ENCODE measurements around the gene CCDC138.

The CCDC138 gene

DNA sequence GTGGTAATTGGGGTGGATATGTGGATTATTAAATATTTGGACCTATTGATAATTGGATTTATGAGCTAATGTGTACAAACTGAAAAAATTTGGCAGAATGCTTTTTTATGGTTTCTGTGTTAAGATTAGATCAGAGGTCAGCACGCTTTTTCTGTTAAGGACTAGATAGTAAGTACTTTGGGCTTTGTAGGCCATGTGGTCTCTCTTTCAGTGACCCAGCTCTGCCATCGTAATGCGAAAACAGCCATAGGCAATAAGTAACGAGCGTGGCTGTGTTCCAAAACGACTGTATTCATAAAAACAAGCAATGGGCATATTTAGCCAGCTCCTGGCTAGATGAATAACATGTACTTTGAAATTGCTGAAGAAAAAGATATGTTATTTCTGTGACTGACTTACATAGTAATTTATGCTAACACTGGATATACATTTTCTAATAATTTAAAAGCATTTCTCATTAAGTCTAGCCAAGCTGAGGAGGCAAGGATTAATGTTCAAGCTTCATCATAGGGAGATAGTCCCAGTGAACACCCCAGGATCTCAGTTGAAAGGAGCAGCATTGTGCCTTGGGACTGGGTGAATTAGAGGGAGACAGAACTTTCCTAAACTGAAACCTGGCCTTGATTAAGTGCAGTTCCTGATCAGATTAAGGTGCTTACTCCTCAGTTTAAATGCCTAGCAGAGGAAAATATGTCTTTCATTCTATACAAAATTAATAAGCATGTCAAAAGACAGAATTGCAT is 20.0 kb downstream of the CCDC138 start:
- Histone ChIP-seq H3K36me3 (ENCODE audit: control insufficient read depth in 1 of 2, insufficient read depth in 2 of 2, low read length in 2 of 2) (peaks cover 2 to 7% of the 10 kb centered on the region in 2 experiments), H3K23ac (ENCODE audit: low read length) (no peak overlapping the region), H3K79me2 (ENCODE audit: control insufficient read depth, insufficient read depth, low read length, poor library complexity) (no peaks in the 10 kb centered on the region), H2BK5ac (ENCODE audit: low read depth, low read length, poor library complexity) (no peak overlapping the region), H3K9me3 (ENCODE audit: insufficient read depth, low read depth, low read length) (peaks cover 4% of the 10 kb centered on the region), H2AK5ac (ENCODE audit: low read length) (no peak overlapping the region), H3K4ac (ENCODE audit: low read depth, low read length) (no peak overlapping the region), H3K18ac (ENCODE audit: low read length) (no peak overlapping the region), H3K79me1 (ENCODE audit: low read length) (no peaks in the 10 kb centered on the region), H3K9ac (ENCODE audit: low read length) (no peak overlapping the region), H4K8ac (ENCODE audit: low read depth, low read length) (no peak overlapping the region), H3K27me3 (ENCODE audit: insufficient read depth, low read length) (no peaks in the 10 kb centered on the region), H3K14ac (ENCODE audit: low read length) (no peak overlapping the region), H2BK12ac (ENCODE audit: low read length) (no peak overlapping the region), H3K27ac (ENCODE audit: low read depth, low read length) (no peak overlapping the region), H3K4me1 (ENCODE audit: control insufficient read depth in 1 of 2, insufficient read depth in 2 of 2, low read length in 2 of 2) (no peaks in the 10 kb centered on the region), H4K12ac (ENCODE audit: low read depth, low read length) (no peak overlapping the region), H3K4me3 (ENCODE audit: low read depth, low read length) (no peak overlapping the region), H4K91ac (ENCODE audit: low read depth, low read length) (no peak overlapping the region), H2AFZ (ENCODE audit: insufficient read depth, low read length, poor library complexity) (no peak overlapping the region), H2BK120ac (ENCODE audit: insufficient read depth, low read length, poor library complexity) (no peak overlapping the region), H3K4me2 (ENCODE audit: low read length) (no peak overlapping the region)
- DNase-seq: no peak
- WGBS (ENCODE audit: extremely low coverage, insufficient coverage, insufficient read length): no CpG with 5 or more reads among the region's 6 CpGs

DNA sequence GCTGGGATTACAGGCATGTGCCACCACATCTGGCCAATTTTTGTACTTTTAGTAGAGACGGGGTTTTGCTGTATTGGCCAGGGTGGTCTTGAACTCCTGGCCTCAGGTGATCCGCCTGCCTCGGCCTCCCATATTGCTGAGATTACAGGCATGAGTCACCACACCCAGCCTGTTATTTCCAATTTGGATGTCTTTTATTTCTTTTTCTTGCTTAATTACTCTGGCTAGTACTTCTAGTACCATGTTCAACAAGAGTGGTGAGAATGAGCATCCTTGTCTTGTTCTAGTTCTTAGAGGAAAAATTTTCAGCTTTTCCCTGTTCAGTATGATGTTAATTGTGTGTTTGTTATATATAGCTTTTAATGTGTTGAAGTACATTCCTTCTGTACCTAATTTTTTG is 23.4 kb downstream of the CCDC138 start:
- H3K27me3 ChIP-seq (ENCODE audit: insufficient read depth, low read length): no peaks in the 10 kb centered on the region
- H3K4me1 ChIP-seq (ENCODE audit: control insufficient read depth in 1 of 2, insufficient read depth in 2 of 2, low read length in 2 of 2): no peaks in the 10 kb centered on the region
- no peak overlapping the region for H3K4me2 ChIP-seq (ENCODE audit: low read length)
- H3K4me3 ChIP-seq (ENCODE audit: low read depth, low read length): no peak overlapping the region
- no peak overlapping the region for H3K14ac ChIP-seq (ENCODE audit: low read length)
- peaks cover 0 to 5% of the 10 kb centered on the region in 2 experiments for H3K36me3 ChIP-seq (ENCODE audit: control insufficient read depth in 1 of 2, insufficient read depth in 2 of 2, low read length in 2 of 2)
- no peak overlapping the region for H2BK120ac ChIP-seq (ENCODE audit: insufficient read depth, low read length, poor library complexity)
- H3K4ac ChIP-seq (ENCODE audit: low read depth, low read length): no peak overlapping the region
- H2AFZ ChIP-seq (ENCODE audit: insufficient read depth, low read length, poor library complexity): no peak overlapping the region
- no peak overlapping the region for H3K9ac ChIP-seq (ENCODE audit: low read length)
- H3K27ac ChIP-seq (ENCODE audit: low read depth, low read length): no peak overlapping the region
- peaks cover 4% of the 10 kb centered on the region for H3K9me3 ChIP-seq (ENCODE audit: insufficient read depth, low read depth, low read length)
- no peak overlapping the region for H2AK5ac ChIP-seq (ENCODE audit: low read length)
- DNase-seq: no peak
- H4K8ac ChIP-seq (ENCODE audit: low read depth, low read length): no peak overlapping the region
- no peak overlapping the region for H4K12ac ChIP-seq (ENCODE audit: low read depth, low read length)
- H4K91ac ChIP-seq (ENCODE audit: low read depth, low read length): no peak overlapping the region
- H2BK12ac ChIP-seq (ENCODE audit: low read length): no peak overlapping the region
- H3K79me2 ChIP-seq (ENCODE audit: control insufficient read depth, insufficient read depth, low read length, poor library complexity): no peaks in the 10 kb centered on the region
- no peak overlapping the region for H2BK5ac ChIP-seq (ENCODE audit: low read depth, low read length, poor library complexity)
- WGBS (ENCODE audit: extremely low coverage, insufficient coverage, insufficient read length): no CpG with 5 or more reads among the region's 3 CpGs
- H3K79me1 ChIP-seq (ENCODE audit: low read length): no peaks in the 10 kb centered on the region
- H3K18ac ChIP-seq (ENCODE audit: low read length): no peak overlapping the region
- no peak overlapping the region for H3K23ac ChIP-seq (ENCODE audit: low read length)

DNA sequence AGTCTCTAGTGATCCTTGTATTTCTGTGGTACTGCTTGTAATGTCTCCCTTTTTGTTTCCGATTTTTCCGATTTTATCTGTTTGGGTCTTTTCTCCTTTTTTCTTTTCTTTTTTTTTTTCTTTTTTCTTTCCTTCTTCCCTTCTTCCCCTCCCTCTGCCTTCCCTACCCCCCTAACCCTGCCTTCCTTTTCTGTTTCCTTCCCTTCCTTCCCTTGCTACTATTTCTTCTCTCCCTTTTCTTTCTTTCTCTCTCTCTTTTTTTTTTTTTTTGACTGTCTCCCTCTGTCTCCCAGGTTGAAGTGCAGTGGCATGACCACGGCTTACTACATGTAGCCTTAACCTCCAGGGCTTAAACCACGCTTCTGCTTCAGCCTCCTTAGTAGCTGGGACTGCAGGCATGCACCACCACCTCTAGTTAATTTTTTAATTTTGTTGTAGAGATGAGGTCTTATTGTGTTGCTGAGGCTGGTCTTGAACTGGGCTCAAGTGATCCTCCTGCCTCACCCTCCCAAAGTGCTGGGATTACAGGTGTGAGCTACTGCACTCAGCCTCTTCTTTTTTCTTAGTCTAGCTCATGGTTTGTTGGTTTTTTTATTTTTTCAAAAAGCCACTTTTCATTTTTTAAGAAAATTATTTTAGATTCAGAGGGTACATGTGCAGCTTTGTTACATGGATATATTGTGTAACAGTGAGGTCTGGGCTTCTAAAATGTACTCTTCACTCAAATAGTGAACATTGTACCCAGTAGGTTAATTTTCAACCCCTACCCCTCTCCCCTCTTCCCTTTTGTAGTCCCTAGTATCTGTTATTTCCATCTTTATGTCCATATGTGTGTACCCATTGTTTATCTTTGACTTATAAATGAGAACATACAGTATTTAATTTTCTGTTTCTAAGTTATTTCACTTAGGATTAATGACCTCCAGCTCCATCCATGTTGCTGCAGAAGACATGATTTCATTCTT is 24.7 kb downstream of the CCDC138 start:
- Histone ChIP-seq H2BK5ac (ENCODE audit: low read depth, low read length, poor library complexity) (no peak overlapping the region), H2AFZ (ENCODE audit: insufficient read depth, low read length, poor library complexity) (no peak overlapping the region), H3K14ac (ENCODE audit: low read length) (no peak overlapping the region), H3K36me3 (ENCODE audit: control insufficient read depth in 1 of 2, insufficient read depth in 2 of 2, low read length in 2 of 2) (peaks cover 3 to 6% of the 10 kb centered on the region in 2 experiments), H3K79me1 (ENCODE audit: low read length) (no peaks in the 10 kb centered on the region), H4K91ac (ENCODE audit: low read depth, low read length) (no peak overlapping the region), H3K4me2 (ENCODE audit: low read length) (no peak overlapping the region), H3K4me3 (ENCODE audit: low read depth, low read length) (no peak overlapping the region), H3K27me3 (ENCODE audit: insufficient read depth, low read length) (no peaks in the 10 kb centered on the region), H3K27ac (ENCODE audit: low read depth, low read length) (no peak overlapping the region), H3K18ac (ENCODE audit: low read length) (no peak overlapping the region), H2BK120ac (ENCODE audit: insufficient read depth, low read length, poor library complexity) (no peak overlapping the region), H3K4me1 (ENCODE audit: control insufficient read depth in 1 of 2, insufficient read depth in 2 of 2, low read length in 2 of 2) (no peaks in the 10 kb centered on the region), H2AK5ac (ENCODE audit: low read length) (no peak overlapping the region), H3K23ac (ENCODE audit: low read length) (no peak overlapping the region), H2BK12ac (ENCODE audit: low read length) (no peak overlapping the region), H3K79me2 (ENCODE audit: control insufficient read depth, insufficient read depth, low read length, poor library complexity) (no peaks in the 10 kb centered on the region), H4K12ac (ENCODE audit: low read depth, low read length) (no peak overlapping the region), H3K4ac (ENCODE audit: low read depth, low read length) (no peak overlapping the region), H4K8ac (ENCODE audit: low read depth, low read length) (no peak overlapping the region), H3K9me3 (ENCODE audit: insufficient read depth, low read depth, low read length) (peaks cover 4% of the 10 kb centered on the region), H3K9ac (ENCODE audit: low read length) (no peak overlapping the region)
- no peak for DNase-seq
- no CpG with 5 or more reads among the region's 4 CpGs for WGBS (ENCODE audit: extremely low coverage, insufficient coverage, insufficient read length)

DNA sequence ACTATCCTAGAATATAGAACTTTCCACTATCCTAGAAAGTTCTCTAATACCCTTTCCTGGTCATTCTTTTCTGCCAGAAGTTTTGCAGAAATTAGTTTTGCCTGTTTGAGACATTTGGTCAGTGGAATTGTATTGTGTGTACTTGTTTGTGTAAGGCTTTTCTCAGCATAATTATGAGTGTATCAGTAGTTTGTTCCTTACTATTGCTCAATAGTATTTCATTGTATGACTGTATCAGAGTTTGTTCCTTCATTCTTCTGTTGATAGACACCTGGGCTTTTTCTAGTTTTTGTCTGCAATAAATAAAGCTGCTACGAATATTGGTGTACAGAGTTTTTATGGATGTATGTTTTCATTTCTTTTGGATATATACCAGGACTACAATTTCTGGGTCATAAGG is 27.2 kb downstream of the CCDC138 start:
- Histone ChIP-seq H2AK5ac (ENCODE audit: low read length) (no peak overlapping the region), H3K27me3 (ENCODE audit: insufficient read depth, low read length) (no peaks in the 10 kb centered on the region), H4K91ac (ENCODE audit: low read depth, low read length) (no peak overlapping the region), H3K23ac (ENCODE audit: low read length) (no peak overlapping the region), H3K18ac (ENCODE audit: low read length) (no peak overlapping the region), H3K4me2 (ENCODE audit: low read length) (no peak overlapping the region), H3K9ac (ENCODE audit: low read length) (no peak overlapping the region), H3K36me3 (ENCODE audit: control insufficient read depth in 1 of 2, insufficient read depth in 2 of 2, low read length in 2 of 2) (peaks cover 6 to 13% of the 10 kb centered on the region in 2 experiments), H4K12ac (ENCODE audit: low read depth, low read length) (no peak overlapping the region), H2AFZ (ENCODE audit: insufficient read depth, low read length, poor library complexity) (no peak overlapping the region), H3K4me3 (ENCODE audit: low read depth, low read length) (no peak overlapping the region), H3K27ac (ENCODE audit: low read depth, low read length) (no peak overlapping the region), H3K14ac (ENCODE audit: low read length) (no peak overlapping the region), H4K8ac (ENCODE audit: low read depth, low read length) (no peak overlapping the region), H3K79me1 (ENCODE audit: low read length) (no peaks in the 10 kb centered on the region), H2BK5ac (ENCODE audit: low read depth, low read length, poor library complexity) (no peak overlapping the region), H3K4ac (ENCODE audit: low read depth, low read length) (no peak overlapping the region), H3K4me1 (ENCODE audit: control insufficient read depth in 1 of 2, insufficient read depth in 2 of 2, low read length in 2 of 2) (no peaks in the 10 kb centered on the region), H3K9me3 (ENCODE audit: insufficient read depth, low read depth, low read length) (peaks cover 4% of the 10 kb centered on the region), H2BK120ac (ENCODE audit: insufficient read depth, low read length, poor library complexity) (no peak overlapping the region), H2BK12ac (ENCODE audit: low read length) (no peak overlapping the region), H3K79me2 (ENCODE audit: control insufficient read depth, insufficient read depth, low read length, poor library complexity) (no peaks in the 10 kb centered on the region)
- DNase-seq: no peak
- no CpG with 5 or more reads among the region's 1 CpG for WGBS (ENCODE audit: extremely low coverage, insufficient coverage, insufficient read length)
